Measurements from ENCODE around the gene ASAP3.

The ASAP3 gene

GRCh38 chr1:23478896-23479665, 4.9 kb downstream of the ASAP3 start:
- in situ Hi-C loops (cut with MboI; ENCODE audit: low sequenced_read_pairs, unreplicated experiment): no loop called here

GRCh38 chr1:23477359-23478144, 6.4 kb downstream of the ASAP3 start:
- in situ Hi-C loops (cut with MboI; ENCODE audit: low sequenced_read_pairs, unreplicated experiment): no loop called here
- no peak for DNase-seq (ENCODE audit: low spot score)
- TF ChIP-seq CTCF (IDR thresholded peaks at IDR 0.05; ENCODE audit: borderline replicate concordance, control extremely low read depth, extremely low read depth, insufficient read depth, missing control alignments): no peak

More at GRCh38 chr1:23478896-23479665, 4.9 kb downstream of the ASAP3 start:
- TF ChIP-seq CTCF (IDR thresholded peaks at IDR 0.05; ENCODE audit: borderline replicate concordance, control extremely low read depth, extremely low read depth, insufficient read depth, missing control alignments): no peak
- no peak for DNase-seq (ENCODE audit: low spot score)

- in situ Hi-C loops (cut with MboI; ENCODE audit: low sequenced_read_pairs, unreplicated experiment): no loop called here
- no peak for TF ChIP-seq CTCF (IDR thresholded peaks at IDR 0.05; ENCODE audit: borderline replicate concordance, control extremely low read depth, extremely low read depth, insufficient read depth, missing control alignments)
- no peak for DNase-seq (ENCODE audit: low spot score)
These were observed 8.3 kb downstream of the ASAP3 start for GRCh38 chr1:23475641-23476040.

- no peak for DNase-seq (ENCODE audit: low spot score)
These were observed 8.8 kb downstream of the ASAP3 start for GRCh38 chr1:23475134-23475628.

GRCh38 chr1:23473037-23473800, 10.8 kb downstream of the ASAP3 start:
- DNase-seq (ENCODE audit: low spot score): no peak
- in situ Hi-C loops (cut with MboI; ENCODE audit: low sequenced_read_pairs, unreplicated experiment): no loop called here
- no peak for TF ChIP-seq CTCF (IDR thresholded peaks at IDR 0.05; ENCODE audit: borderline replicate concordance, control extremely low read depth, extremely low read depth, insufficient read depth, missing control alignments)

More at GRCh38 chr1:23475134-23475628, 8.8 kb downstream of the ASAP3 start:
- no peak for TF ChIP-seq CTCF (IDR thresholded peaks at IDR 0.05; ENCODE audit: borderline replicate concordance, control extremely low read depth, extremely low read depth, insufficient read depth, missing control alignments)
- in situ Hi-C loops (cut with MboI; ENCODE audit: low sequenced_read_pairs, unreplicated experiment): no loop called here
